Epithelial cell of proximal tubule (primary cell): ENCODE measurements around the gene SLC39A12. TPM values are rescaled to one million over a fixed set of nuclear protein-coding genes. Genes with fewer than 3 reads are reported as not detected.

ENCODE experiments used
- DNase-seq: peaks from one replicate; pipeline ENCODE4 v3.0.0-alpha.2; 2011; ENCODE audit warnings: low read depth
- H3K4me3 ChIP-seq: 2 replicates; pipeline ENCODE4 v1.5.1; 2011; ENCODE audit warnings: low read depth, mild to moderate bottlenecking, low read length
- total RNA-seq: library from RNA; depleted of rRNA; stranded (reverse); fragments of >200 nt; gene quantifications from 2 replicates; pipeline ENCODE4 v1.2.3, GENCODE V29; 2015
- TF ChIP-seq, protein P1 (sequence below): conservative IDR thresholded peaks from 2 replicates; pipeline ENCODE4 v1.5.1; 2012; ENCODE audit warnings: low read depth, mild to moderate bottlenecking, low read length

Gene SLC39A12
- total RNA-seq, 1 donor from 2014 or later = not detected

DNA sequence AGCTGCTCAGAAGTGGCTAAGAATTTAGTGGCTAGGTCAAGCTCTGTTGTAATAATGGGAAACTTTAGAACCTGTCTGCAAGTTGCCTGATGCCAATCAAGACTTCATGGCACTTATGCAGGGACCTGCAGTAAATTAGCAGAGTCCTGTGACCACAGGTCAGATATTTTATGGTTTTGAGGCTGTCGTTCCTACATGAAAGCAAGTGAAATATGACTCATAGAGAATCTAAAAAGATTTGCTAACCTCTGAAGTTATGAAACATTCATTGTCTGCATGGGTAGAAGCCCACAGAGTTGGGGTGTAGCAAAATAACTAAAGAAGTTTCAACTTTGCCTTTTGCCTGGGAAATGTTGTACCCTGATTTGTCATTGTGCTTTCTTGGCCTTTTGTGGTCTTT is 32.3 kb downstream of the SLC39A12 start:
- no peak for DNase-seq
- TF ChIP-seq, protein P1, sequence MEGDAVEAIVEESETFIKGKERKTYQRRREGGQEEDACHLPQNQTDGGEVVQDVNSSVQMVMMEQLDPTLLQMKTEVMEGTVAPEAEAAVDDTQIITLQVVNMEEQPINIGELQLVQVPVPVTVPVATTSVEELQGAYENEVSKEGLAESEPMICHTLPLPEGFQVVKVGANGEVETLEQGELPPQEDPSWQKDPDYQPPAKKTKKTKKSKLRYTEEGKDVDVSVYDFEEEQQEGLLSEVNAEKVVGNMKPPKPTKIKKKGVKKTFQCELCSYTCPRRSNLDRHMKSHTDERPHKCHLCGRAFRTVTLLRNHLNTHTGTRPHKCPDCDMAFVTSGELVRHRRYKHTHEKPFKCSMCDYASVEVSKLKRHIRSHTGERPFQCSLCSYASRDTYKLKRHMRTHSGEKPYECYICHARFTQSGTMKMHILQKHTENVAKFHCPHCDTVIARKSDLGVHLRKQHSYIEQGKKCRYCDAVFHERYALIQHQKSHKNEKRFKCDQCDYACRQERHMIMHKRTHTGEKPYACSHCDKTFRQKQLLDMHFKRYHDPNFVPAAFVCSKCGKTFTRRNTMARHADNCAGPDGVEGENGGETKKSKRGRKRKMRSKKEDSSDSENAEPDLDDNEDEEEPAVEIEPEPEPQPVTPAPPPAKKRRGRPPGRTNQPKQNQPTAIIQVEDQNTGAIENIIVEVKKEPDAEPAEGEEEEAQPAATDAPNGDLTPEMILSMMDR = no peak
- H3K4me3 ChIP-seq = no peak overlapping the region

DNA sequence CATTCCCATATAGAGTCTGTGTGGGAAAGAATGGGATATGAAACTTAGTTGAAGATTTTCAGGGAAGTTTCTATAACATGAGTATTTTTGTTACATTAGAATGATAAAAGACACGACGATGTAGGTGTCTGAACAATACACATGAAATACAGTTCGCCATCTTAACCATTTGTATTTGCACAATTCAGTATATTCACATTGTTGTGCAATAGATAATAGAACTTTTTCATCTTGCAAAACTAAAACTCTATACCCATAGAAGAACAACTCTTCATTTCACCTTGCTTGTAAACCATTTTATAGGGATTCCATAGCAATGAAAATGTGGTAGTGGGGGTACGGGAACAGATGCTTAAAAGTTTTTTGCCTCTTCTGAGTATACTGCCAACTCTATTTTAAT is 32.8 kb downstream of the SLC39A12 start:
- no peak overlapping the region for H3K4me3 ChIP-seq
- no peak for DNase-seq
- TF ChIP-seq, protein P1 = no peak

DNA sequence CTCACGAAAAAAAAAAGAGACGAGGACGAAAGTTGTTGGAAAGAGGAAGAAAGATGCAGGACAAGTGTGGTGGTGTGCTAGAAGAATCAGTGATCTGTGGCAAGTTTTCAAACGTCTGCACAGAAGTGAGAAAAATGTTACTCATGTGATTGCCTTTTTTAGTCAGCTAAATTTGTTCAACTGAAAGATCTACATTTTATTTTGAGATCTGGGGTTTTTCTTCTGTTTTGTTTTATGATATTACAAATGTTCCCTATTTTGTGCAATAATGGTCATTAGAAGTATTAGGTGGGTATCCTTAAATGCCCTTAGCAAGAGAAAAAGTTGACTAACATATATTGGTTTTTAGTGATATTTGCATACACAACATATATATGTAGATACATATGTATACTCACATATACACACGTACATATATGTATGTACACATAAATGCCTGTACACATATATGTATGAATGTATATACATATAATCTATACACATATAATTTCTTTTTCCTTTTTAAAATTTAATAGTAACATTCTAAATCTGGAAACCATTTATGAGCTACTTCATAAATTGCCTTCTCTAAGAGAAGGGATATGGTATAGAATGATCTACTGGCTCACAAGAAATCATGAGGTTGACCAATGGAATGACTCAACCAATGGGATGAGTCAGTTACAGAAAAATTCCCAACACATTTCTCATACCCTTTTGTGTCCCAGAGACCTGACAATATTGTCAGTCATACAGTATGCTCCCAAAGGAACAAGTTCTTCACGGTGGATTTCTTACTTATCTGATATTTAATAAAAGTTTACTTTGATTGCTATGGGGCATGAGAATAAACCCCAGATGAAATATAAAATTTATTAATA is 38.4 kb downstream of the SLC39A12 start:
- no peak overlapping the region for H3K4me3 ChIP-seq
- peak; percentile 67 for DNase-seq
- TF ChIP-seq, protein P1 = no peak

DNA sequence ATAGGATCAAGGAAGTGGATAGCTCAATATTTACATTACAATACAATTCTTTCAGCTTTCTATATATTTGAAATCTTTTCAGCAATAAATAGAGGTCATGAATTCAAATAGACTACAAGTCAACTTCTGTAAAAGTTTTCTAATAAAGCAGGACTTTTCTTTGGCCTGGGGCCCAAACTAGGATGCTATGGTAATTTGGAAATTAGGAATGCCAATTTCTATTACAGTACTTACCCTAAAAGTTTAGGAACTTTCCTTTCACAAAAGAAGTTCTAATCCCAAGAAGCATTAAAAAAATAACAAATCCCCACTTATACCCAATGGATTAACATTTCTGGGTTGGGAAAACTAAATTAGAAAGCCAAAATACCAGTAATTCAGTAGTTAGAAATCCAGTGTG is 40.5 kb downstream of the SLC39A12 start:
- TF ChIP-seq, protein P1 = no peak
- no peak for DNase-seq
- H3K4me3 ChIP-seq = no peak overlapping the region

DNA sequence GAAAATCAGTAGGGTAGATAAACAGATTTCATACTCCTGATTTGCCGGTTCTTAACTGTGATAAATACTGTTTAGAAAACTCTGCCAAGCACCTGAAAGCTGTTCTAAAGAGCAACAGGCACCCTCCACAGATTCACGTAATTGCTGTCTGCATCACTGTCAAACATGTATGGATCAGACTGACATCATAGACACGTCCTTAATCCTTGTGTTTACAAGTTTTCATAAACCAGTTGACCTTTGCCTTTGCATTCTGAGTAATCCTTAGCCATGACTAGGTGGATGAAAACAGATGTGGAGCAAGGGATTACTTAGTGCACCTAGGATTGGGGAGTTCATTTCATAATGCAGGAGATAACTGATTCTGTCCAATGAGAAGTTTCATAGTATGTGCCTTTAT is 41.6 kb downstream of the SLC39A12 start:
- no peak for DNase-seq
- TF ChIP-seq, protein P1 = no peak

DNA sequence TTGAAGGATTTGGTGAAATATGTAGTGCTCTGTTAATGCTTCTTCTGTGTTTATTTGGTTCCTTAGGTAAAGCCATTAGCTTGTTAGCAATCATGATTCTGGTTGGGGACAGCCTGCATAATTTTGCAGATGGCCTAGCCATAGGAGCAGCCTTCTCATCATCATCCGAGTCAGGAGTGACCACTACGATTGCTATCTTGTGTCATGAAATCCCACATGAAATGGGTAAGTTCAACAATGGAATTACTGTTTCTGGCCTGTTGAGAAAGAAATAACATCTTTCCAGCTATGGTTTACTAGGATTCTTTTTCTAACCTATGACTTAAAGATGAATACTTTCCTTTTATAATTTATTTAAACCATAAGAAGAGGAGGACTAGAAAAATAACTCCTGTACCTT is 48.9 kb downstream of the SLC39A12 start:
- no peak overlapping the region for H3K4me3 ChIP-seq
- no peak for DNase-seq
- TF ChIP-seq, protein P1 = no peak

More for the DNA sequence above, 41.6 kb downstream of the SLC39A12 start:
- no peak overlapping the region for H3K4me3 ChIP-seq

DNA sequence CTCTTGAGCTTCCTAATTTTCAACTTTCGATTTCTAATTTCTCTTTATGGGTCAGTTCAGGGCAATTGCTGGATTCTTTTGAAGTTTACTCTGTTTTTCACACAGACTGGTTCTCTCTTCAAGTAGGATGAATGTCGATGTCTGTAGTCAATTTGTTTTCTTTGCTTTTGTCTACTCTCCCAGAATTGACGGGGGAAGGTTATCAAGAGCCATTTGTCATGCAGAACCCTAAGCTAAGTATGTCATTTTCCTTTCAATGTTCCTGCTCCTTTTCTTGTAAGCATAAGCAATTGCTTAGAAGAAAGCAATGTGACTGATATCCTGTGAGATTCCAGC is 53.7 kb downstream of the SLC39A12 start:
- TF ChIP-seq, protein P1 = no peak
- H3K4me3 ChIP-seq = no peak overlapping the region
- no peak for DNase-seq
